Chondrocyte (in vitro differentiated cells): ENCODE data around the gene OR4D5. TPM values are rescaled to one million over a fixed set of nuclear protein-coding genes. Genes with fewer than 3 reads are reported as not detected.

Experiments used
- DNase-seq: peaks from one replicate; pipeline ENCODE4 v3.0.0; 2021; ENCODE audit warnings: mixed read lengths, low spot score
- H3K27ac Mint-ChIP-seq: one replicate; pipeline ENCODE4 v1.8.0; 2021; ENCODE audit warnings: mild to moderate bottlenecking, moderate library complexity, mixed read lengths; ENCODE audit not compliant: unreplicated experiment
- H3K27me3 Mint-ChIP-seq: 2 replicates; pipeline ENCODE4 v1.8.0; 2021; ENCODE audit warnings: low read depth, mixed read lengths
- H3K36me3 Mint-ChIP-seq: 2 replicates; pipeline ENCODE4 v1.8.0; 2021; ENCODE audit warnings: low read depth, mixed read lengths
- H3K4me1 Mint-ChIP-seq: 2 replicates; pipeline ENCODE4 v1.8.0; 2021; ENCODE audit warnings: low read depth, mild to moderate bottlenecking, mixed read lengths
- H3K4me3 Mint-ChIP-seq: one replicate; pipeline ENCODE4 v1.8.0; 2021; ENCODE audit warnings: mild to moderate bottlenecking, moderate library complexity, mixed read lengths; ENCODE audit not compliant: unreplicated experiment
- H3K9me3 Mint-ChIP-seq: 2 replicates; pipeline ENCODE4 v1.8.0; 2021; ENCODE audit warnings: low read depth, mixed read lengths
- total RNA-seq: library from RNA; stranded (reverse); gene quantifications from 3 replicates; pipeline ENCODE4 v1.2.1, GENCODE V29; 2021
- TF ChIP-seq, protein P1 (sequence below): fragments of 200-600 bp; sonication (generic); IDR thresholded peaks from 2 replicates; pipeline ENCODE4 v1.5.0; 2021; ENCODE audit warnings: antibody characterized with exemption, mild to moderate bottlenecking, moderate library complexity

OR4D5 gene
- total RNA-seq, 1 donor from 2014 or later: not detected

DNA sequence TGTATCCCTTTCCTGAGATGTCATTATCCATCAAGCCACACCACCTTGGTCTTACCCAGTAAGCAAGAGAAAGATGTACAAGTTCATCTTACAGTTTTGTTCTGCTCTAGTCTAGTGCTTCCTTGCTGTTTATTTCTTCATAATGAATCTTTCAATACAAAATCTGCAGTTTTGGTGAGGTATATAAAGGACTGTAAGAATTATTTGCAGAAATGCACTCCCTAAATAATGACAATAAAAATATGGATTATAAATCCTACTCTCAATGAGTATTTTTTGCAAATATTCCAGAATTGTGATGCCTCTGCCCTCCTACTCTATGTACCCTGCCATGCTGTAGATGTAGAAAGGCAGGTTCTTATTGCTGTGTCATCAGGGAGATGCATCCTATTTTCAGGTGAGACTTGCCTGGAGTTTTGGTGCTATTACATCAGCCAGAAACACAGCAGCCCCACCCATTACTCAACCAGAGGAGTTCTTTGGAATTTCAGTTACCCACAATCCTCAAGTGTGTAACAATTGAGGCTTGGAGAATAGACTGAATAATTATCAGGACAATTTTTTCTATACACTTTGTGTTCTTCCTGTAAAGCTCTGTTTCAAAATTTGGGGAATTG, 38.4 kb downstream of the OR4D5 start, which contains the start of gene OR10S1:
Gene OR10S1 (minus strand): TSS at position 51 of the 617 bp plus-strand sequence. CDS start 117 bp downstream, outside the sequence.
- H3K4me1 Mint-ChIP-seq: no peaks in the 10 kb centered on the region

DNA sequence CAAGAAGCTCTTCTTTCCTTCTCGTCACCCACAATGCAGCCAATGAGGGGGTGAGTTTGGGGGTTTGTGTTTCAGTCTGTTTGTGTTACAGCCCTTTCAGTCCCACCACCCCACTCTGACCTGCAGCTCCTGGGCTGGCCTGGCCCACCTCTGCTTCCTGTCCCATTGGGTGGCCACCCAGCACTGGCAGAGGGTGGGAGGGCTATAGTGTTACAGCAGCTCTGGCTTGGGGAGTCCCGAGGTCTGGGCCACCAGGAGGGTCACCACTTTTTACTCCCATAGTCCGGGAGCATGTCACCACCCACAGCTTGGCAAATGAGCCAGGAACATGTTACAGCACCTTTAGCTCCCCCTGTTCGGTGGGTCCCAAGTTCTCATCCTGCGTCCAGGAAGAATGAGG, 39.9 kb downstream of the OR4D5 start:
- Mint-ChIP-seq H3K27me3 (no peaks in the 10 kb centered on the region), H3K27ac (no peak overlapping the region), H3K4me3 (no peak overlapping the region), H3K4me1 (no peaks in the 10 kb centered on the region), H3K36me3 (no peaks in the 10 kb centered on the region), H3K9me3 (peaks cover 19% of the 10 kb centered on the region)
- TF ChIP-seq, protein P1, sequence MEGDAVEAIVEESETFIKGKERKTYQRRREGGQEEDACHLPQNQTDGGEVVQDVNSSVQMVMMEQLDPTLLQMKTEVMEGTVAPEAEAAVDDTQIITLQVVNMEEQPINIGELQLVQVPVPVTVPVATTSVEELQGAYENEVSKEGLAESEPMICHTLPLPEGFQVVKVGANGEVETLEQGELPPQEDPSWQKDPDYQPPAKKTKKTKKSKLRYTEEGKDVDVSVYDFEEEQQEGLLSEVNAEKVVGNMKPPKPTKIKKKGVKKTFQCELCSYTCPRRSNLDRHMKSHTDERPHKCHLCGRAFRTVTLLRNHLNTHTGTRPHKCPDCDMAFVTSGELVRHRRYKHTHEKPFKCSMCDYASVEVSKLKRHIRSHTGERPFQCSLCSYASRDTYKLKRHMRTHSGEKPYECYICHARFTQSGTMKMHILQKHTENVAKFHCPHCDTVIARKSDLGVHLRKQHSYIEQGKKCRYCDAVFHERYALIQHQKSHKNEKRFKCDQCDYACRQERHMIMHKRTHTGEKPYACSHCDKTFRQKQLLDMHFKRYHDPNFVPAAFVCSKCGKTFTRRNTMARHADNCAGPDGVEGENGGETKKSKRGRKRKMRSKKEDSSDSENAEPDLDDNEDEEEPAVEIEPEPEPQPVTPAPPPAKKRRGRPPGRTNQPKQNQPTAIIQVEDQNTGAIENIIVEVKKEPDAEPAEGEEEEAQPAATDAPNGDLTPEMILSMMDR: no peak
- peak; percentile 79 for DNase-seq

More for the DNA sequence above, 38.4 kb downstream of the OR4D5 start, which contains the start of gene OR10S1:
- Mint-ChIP-seq H3K27me3 (no peaks in the 10 kb centered on the region), H3K36me3 (no peaks in the 10 kb centered on the region), H3K9me3 (peaks cover 13% of the 10 kb centered on the region), H3K27ac (no peak within 1 kb of the TSS), H3K4me3 (no peak within 1 kb of the TSS)
- TF ChIP-seq, protein P1: no peak
- DNase-seq: no peak

Other genes starting within 250 kb of the OR4D5 start
- 7.4 to 10.0 TPM (median 8.3 TPM) in 3 replicates for gene ZNF202, start 198.0 kb upstream of the OR4D5 start, total RNA-seq
- not detected in 3 replicates for gene OR6X1, start 185.1 kb upstream of the OR4D5 start, total RNA-seq
- gene OR6M1, start 133.3 kb upstream of the OR4D5 start, total RNA-seq: not detected in 3 replicates
- not detected in 3 replicates for gene TMEM225, start 53.9 kb upstream of the OR4D5 start, total RNA-seq
- not detected in 3 replicates for gene OR8D4, start 37.5 kb upstream of the OR4D5 start, total RNA-seq
- not detected in 3 replicates for gene OR6T1, start 4.2 kb downstream of the OR4D5 start, total RNA-seq
- gene OR10S1, start 38.2 kb downstream of the OR4D5 start, total RNA-seq: not detected in 3 replicates
- not detected in 3 replicates for gene OR10G6, start 55.5 kb downstream of the OR4D5 start, total RNA-seq
- gene OR10G4, start 73.4 kb downstream of the OR4D5 start, total RNA-seq: not detected in 3 replicates
- not detected in 3 replicates for gene OR10G9, start 83.4 kb downstream of the OR4D5 start, total RNA-seq
- gene OR10G8, start 87.2 kb downstream of the OR4D5 start, total RNA-seq: not detected in 3 replicates
- not detected in 3 replicates for gene OR10G7, start 101.7 kb downstream of the OR4D5 start, total RNA-seq
- gene VWA5A, start 175.8 kb downstream of the OR4D5 start, total RNA-seq: 2.7 to 11.0 TPM (median 3.1 TPM) in 3 replicates
- not detected in 3 replicates for gene OR10D3, start 243.7 kb downstream of the OR4D5 start, total RNA-seq